ENCODE data around the gene IER5.

Gene IER5

DNA sequence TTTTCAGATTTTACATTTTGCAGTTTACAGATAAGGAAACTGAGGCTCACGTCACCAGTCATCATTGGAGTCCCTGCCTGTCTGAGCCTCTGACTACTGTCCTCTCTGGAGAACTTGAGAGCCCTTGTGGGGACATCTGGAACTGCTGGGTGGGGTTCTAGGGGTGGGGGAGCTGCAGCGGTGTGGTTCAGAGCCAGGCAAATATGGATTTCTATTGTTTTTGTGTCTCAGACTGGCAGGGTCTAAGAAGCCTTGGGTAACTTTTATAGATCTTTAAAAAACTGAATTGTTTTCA, 46.9 kb downstream of the IER5 start:
- DNase-seq (ENCODE audit: low read depth in 2 of 2): no peak

DNA sequence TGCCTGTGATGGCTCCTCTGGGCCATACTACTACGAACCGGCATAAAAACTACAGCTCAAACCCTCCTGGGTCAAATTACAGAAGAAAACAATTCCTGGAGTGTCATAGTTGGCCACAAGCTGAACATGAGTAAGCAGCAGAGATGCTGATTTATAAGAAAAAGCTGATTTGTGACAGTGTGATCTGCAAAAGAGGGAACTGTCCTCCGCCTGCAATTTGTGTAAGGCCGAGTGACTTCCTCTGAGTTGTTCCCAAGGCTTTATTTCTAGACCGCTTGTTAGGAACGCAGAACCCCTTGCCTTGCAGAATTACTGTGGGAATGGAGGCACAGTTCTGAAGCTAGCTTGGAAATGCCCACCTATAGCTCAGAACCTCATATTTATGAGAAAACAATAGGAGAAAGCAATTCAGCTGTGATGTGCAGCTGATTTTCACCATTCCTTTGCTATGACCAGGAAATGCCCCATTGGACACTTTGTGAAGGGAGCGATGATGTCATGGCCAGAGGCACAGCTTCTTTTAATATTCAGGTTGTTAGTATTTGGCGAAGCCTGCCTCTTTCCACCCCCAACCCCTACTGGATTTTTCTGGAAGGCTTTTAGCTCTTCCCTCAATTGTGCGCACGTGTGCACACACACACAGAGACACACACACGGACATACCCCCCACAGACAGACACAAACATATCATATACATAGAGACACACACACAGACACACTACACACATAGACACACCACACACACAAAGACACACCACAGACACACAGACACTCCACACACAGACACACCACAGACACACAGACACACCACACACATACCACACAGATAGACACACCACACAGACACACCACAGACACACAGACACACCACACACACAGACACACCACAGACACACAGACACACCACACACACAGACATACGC, 47.6 kb downstream of the IER5 start:
- DNase-seq (ENCODE audit: low read depth in 2 of 2): peak; percentile 90 to 91

DNA sequence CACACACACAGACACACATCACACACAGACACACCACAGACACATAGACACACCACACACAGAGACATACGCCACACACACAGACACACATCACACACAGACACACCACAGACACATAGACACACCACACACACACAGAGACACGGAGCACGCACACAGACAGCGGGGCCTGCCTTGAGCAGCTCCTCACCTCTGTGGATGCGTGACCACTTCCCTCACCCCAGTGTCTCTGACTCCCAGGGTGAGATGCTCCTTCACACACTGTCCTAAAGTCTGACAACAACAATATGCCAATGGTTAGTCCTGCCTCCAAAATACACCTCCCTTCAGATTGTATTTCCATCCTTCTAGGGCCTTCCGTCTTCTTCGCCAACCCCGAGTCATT, 48.2 kb downstream of the IER5 start:
- DNase-seq (ENCODE audit: low read depth in 2 of 2): no peak

DNA sequence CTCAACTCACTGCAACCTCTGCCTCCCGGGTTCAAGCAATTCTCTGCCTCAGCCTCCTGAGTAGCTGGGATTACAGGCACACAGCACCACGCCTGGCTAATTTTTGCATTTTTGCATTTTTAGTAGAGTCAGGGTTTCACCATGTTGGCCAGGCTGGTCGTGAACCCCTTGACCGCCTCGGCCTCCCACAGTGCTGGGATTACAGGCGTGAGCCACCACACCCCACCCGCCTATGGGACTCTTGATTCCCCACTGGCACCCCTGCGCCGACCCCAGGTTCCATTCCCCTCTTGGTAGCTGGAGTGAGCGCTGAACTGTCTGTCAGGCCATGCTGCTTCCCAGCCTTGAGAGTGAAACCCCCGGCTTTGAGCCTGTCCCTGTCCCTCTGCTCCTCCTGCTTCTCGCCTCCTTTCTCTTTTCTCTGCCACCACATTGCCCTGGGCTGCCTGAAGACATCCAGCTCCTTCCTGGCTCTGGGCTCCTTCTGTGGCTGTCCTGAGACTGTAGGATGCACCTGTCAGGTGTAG, 48.8 kb downstream of the IER5 start:
- no peak for DNase-seq (ENCODE audit: low read depth in 2 of 2)

DNA sequence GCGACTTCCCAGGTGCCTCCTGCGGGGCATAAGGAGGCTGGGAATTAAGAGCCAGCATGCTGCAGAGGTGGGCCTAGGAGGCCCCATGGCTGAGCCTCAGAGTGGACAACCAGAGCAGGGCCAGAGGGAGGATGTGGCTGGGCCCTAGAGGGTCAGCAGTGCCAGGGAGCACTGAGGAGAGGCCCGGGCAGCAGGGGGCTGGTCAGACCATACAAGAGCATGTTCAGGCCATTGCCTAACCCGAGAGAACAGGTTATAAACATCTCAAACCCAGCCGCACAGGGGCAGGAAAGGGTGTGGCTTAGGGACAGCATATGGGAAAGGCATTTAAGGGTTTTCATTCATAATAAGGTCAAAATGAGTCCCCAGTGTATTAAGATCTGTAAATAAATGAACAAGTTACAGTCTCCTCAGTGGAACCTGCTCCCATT, 51.1 kb downstream of the IER5 start:
- no peak for DNase-seq (ENCODE audit: low read depth in 2 of 2)

DNA sequence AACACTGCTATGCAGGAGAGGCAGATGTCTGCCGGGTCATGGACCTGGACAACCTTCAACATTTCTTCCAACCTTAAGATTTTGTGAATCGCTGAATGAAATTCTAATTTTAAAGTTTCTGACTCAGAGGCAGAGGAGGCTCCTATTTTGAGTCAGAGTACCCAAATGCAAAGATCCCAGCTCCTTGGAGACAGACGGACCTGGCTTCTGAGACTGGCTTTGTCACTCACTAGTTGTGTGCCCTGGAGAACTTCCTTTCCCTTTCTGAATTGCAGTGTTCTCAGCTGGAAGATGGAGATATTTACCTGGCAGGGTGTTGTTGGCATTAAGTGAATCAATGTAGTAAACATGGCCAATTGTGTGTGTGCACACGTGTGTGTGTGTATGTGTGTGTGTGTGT, 51.9 kb downstream of the IER5 start:
- DNase-seq (ENCODE audit: low read depth in 2 of 2): no peak

DNA sequence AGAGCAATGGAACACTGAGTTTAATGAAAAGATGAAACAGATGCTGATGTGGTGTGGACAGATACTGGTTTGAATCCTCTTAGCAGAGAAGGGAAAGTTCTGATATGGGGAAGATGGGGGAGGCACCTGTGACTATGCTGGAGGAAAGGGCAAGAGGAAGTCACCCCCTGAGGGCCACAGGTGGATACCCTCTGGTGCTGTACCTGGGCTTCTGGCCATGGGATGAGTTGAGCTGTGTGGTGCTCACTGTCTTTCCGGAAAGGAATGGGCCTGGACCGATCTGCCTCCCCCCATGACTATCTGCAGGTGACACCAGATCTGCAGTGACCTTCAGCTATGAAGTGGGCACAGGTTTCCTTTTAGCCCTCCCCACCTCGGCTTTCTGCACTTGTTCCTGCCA, 52.4 kb downstream of the IER5 start:
- DNase-seq (ENCODE audit: low read depth in 2 of 2): no peak

DNA sequence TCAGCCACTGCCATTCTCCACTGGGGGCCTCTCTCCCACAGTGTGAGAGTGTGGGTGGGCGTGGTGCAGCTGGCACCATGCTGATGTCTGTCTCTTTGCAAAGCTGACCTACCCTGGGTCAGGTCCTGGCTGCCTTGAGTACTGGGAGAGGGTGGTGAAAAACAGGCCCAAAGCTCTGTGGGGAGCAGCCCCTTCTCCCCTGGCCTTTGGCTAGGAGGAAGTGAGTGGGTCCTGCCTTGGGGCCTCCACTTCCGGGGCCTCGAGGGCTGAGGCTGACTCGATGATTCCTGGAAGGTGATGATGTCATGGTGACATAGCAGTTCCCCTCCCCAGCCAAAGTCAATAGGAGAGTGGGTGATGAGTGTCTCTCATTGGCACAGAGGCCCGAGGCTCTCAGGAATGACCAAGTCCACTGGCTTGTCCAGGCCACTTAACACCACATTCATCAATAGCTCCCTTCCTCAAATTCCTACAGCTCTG, 53.0 kb downstream of the IER5 start:
- no peak for DNase-seq (ENCODE audit: low read depth in 2 of 2)

Data from fibroblast of skin of left quadriceps (primary cell).